Measurements from ENCODE around the gene NUDT22. TPM values are rescaled to one million over a fixed set of nuclear protein-coding genes. Genes with fewer than 3 reads are reported as not detected.
A peak's percentile ranks its signal among the peaks of the same experiment; 100 is the strongest.

NUDT22 gene
- total RNA-seq, 1 donor from 2014 or later: 47.8 TPM

DNA sequence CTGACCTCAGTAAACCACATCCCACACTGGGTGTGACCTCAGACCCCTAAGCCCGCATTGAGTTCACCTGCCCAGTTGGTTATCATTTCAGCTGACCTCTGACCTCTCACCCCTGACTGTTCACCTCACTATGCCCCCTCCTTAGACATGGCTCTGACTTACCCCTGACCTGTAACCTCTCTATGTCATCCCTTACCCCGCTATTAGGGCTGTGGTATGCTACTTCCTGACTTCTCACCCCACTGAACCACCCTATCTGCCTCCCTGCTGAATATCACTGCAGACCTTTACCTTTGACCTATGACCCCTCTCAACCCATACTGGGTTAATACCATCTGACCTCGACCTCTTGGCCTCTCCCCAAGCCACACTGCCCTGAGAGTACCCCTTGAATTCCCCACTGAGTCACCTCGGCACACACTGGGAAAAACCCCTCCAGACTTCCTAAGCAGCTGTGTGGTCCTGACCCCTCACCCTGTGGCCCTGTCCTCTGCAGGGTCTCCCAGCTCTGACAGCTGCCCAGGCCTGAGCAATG lies 33.5 kb downstream of the NUDT22 start:
- H3K36me3 ChIP-seq: peaks cover 75% of the 10 kb centered on the region
- intact Hi-C loops (cut with DNase I): no loop called here

DNA sequence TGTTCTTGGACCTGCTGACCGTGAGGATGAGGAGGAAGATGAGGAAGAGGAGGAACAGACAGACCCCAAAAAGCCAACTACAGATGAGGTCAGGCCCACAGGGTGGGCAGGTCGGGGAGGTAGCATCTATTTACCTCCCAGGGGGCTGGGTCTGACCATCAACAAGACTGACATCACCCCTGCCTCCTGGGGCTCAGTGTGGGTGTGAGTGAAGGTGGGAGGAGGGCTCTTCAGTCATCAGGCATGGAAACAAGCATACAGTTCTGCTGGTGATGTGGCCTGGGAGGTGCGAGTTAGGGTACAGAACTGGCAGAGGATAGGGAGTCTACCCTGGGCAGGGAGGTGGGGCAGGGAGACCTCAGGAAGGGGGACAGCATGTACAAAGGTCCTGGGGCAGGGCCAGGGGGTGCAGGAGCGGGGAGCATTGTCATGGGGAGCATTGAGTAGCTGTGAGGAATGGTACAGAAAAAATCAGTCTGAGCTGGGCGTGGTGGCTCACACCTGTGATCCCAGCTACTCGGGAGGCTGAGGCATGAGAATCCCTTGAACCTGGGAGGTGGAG lies 34.2 kb downstream of the NUDT22 start:
- Histone ChIP-seq H3K9me3 (no peaks in the 10 kb centered on the region), H3K4me1 (no peaks in the 10 kb centered on the region), H3K27ac (no peak overlapping the region), H3K4me3 (no peak overlapping the region), H3K27me3 (no peaks in the 10 kb centered on the region), H3K36me3 (peaks cover 74% of the 10 kb centered on the region)
- no peak for DNase-seq
- no peak for ATAC-seq
- TF ChIP-seq, protein P1, sequence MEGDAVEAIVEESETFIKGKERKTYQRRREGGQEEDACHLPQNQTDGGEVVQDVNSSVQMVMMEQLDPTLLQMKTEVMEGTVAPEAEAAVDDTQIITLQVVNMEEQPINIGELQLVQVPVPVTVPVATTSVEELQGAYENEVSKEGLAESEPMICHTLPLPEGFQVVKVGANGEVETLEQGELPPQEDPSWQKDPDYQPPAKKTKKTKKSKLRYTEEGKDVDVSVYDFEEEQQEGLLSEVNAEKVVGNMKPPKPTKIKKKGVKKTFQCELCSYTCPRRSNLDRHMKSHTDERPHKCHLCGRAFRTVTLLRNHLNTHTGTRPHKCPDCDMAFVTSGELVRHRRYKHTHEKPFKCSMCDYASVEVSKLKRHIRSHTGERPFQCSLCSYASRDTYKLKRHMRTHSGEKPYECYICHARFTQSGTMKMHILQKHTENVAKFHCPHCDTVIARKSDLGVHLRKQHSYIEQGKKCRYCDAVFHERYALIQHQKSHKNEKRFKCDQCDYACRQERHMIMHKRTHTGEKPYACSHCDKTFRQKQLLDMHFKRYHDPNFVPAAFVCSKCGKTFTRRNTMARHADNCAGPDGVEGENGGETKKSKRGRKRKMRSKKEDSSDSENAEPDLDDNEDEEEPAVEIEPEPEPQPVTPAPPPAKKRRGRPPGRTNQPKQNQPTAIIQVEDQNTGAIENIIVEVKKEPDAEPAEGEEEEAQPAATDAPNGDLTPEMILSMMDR (IDR thresholded peaks at IDR 0.05): no peak
- intact Hi-C loops (cut with DNase I): no loop called here

More for the DNA sequence above, 33.5 kb downstream of the NUDT22 start:
- H3K4me3 ChIP-seq: no peak overlapping the region
- no peaks in the 10 kb centered on the region for H3K9me3 ChIP-seq
- no peak for DNase-seq
- no peaks in the 10 kb centered on the region for H3K4me1 ChIP-seq
- no peak overlapping the region for H3K27ac ChIP-seq
- no peaks in the 10 kb centered on the region for H3K27me3 ChIP-seq
- TF ChIP-seq, protein P1 (IDR thresholded peaks at IDR 0.05): no peak
- no peak for ATAC-seq

DNA sequence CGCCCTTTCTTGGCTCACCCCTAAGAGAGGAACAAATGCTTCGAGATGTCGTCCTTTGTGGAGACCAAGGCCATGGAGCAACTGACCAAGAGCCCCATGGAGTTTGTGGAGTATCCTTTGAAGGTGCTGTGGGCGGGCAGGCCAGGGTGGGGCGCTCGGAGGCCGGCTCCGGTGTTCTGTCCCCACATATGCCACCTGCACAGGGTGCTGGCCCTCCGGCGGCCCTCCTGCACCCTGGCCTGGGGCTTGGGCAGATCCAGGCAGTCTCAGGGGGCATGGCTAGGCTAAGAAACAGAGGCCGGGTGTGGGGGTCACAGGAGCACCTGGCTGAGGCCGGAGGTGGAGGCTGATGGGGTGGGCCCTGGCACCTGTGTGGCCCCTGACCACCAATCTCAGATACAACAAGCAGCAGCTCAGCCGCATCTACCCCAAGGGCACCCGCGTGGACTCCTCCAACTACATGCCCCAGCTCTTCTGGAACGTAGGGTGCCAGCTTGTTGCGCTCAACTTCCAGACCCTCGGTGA lies 35.5 kb downstream of the NUDT22 start:
- Histone ChIP-seq H3K27ac (no peak overlapping the region), H3K9me3 (no peaks in the 10 kb centered on the region), H3K4me1 (no peaks in the 10 kb centered on the region), H3K36me3 (peaks cover 79% of the 10 kb centered on the region), H3K27me3 (no peaks in the 10 kb centered on the region), H3K4me3 (no peak overlapping the region)
- intact Hi-C loops (cut with DNase I): no loop called here
- ATAC-seq (no peak), DNase-seq (no peak)
- TF ChIP-seq, protein P1 (IDR thresholded peaks at IDR 0.05): no peak

DNA sequence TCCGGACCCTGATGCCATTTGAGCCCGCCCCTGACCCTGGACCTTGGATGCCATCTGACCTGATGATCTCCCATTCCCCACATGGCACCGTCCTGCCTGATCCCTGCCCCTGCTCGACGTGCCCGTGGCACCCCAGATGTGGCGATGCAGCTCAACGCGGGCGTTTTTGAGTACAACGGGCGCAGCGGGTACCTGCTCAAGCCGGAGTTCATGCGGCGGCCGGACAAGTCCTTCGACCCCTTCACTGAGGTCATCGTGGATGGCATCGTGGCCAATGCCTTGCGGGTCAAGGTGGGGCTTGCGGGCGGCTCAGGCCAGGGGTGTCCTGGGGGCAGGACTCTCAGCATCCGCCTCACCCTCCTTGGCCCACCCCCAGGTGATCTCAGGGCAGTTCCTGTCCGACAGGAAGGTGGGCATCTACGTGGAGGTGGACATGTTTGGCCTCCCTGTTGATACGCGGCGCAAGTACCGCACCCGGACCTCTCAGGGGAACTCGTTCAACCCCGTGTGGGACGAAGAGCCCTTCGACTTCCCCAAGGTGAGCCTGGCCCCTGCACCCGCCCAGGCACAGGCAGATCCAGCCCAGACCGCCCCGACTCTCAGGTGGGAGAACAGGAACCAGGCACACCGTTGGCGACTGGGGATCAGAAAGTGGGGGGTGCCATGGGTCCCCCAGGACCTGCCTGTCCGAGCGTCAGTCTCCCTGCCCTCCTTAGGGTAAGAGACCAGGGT lies 36.4 kb downstream of the NUDT22 start:
- Histone ChIP-seq H3K27ac (no peak overlapping the region), H3K4me3 (no peak overlapping the region), H3K4me1 (peaks cover 5% of the 10 kb centered on the region), H3K9me3 (no peaks in the 10 kb centered on the region), H3K27me3 (no peaks in the 10 kb centered on the region), H3K36me3 (peaks cover 74% of the 10 kb centered on the region)
- TF ChIP-seq, protein P1 (IDR thresholded peaks at IDR 0.05): no peak
- intact Hi-C loops (cut with DNase I): no loop called here
- ATAC-seq (no peak), DNase-seq (peak; percentile 64)

DNA sequence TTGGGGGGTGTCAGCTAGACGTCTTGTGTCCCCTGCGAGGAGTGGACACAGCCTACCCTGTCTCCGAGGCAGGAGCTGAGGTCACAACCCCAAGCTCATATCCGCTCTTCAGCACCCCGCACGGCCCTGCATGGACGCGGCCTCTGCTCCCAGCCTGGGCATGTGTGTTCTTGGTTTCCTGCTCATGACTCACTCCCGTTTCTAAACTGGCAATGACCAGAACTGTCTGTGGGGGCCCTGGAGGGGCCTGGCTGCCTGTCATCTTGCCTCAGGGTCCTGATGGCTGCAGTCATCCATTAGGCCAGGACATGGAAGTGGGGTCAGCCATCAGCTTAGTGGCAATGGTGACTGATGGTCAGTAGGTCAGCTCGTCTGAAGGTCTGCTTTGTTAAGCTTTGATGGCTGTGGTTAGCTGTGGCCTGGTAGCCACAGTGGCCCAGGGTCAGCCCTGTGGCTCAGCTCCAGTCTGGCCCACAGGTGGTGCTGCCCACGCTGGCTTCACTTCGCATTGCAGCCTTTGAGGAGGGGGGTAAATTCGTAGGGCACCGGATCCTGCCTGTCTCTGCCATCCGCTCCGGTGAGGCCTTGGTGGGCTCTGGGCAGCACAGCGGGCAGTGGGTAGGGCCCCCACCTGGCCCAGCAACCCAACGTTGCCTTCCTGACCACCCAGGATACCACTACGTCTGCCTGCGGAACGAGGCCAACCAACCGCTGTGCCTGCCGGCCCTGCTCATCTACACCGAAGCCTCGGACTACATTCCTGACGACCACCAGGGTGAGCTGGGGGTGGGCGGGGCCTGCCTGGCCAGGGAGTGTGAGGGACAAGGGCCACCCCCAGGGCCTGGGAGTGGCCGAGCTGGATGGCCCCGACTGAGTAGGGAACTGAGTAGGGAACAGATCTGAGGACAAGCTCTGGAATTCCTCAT lies 37.2 kb downstream of the NUDT22 start:
- H3K27ac ChIP-seq: no peak overlapping the region
- peak; percentile 65 for DNase-seq
- H3K27me3 ChIP-seq: no peaks in the 10 kb centered on the region
- no peaks in the 10 kb centered on the region for H3K9me3 ChIP-seq
- TF ChIP-seq, protein P1 (IDR thresholded peaks at IDR 0.05): no peak
- H3K36me3 ChIP-seq: peaks cover 68% of the 10 kb centered on the region
- intact Hi-C loops (cut with DNase I): no loop called here
- H3K4me3 ChIP-seq: no peak overlapping the region
- H3K4me1 ChIP-seq: peaks cover 13% of the 10 kb centered on the region
- no peak for ATAC-seq

Data from upper lobe of right lung (tissue), 1 donor.